HG02678 (cell line): ENCODE results near the gene MAPRE2.
A peak's percentile ranks its signal among the peaks of the same experiment; 100 is the strongest.
"Not testable (repeated sequence)": the region's sequence is repeated elsewhere in the genome, so short reads cannot be mapped to it uniquely, and the experiment has no call there.

ENCODE experiments used
- ATAC-seq: cut with Tn5 transposase; IDR thresholded peaks from one replicate; pipeline ENCODE4 v1.9.1; 2021; ENCODE audit warnings: mild to moderate bottlenecking, moderate library complexity; ENCODE audit not compliant: unreplicated experiment

MAPRE2 gene

DNA sequence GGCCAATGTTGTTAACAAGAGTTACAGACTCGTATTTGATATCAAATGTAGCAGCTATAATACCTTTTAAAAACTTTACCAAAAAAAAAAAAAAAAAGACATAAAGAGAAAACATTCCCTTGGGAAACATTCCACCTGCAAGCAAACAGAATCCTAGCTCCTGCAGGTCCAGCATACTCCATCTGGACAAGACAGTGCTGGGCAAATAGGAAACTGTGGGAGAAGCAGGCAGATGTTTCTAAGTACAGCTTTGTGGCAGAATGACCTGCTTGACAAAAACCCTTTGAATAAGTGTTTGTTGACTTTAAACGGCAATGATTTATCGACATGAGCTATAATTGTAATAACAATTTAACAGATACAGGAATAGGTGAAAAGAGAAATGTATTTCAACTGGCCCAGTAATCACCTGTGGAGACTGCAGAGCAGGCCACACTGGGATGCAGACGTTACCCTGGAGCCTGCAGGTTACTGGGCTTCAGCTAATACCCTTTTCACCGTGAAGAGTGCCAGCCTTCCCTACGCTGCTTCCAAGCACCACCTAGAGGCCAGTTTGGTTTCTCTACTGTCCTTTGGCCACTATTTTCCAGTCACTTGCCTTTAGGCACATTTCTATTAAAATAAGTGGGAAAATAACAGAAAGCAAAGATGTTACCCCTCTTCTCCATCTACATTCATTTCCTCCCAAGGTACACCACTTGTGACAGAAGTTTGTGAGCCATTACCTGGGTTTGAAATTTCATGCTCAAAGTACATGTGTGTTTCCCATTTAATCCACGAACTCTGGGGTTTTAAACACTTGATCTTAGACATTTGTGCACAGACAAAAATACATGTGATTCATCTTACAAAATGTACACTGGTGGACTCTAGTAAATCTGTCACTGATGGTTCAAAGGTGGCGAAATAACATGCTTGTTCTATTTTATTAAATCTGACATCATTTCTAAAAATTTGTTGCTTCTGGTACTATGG is 102.7 kb downstream of the MAPRE2 start:
- peak; percentile 59 for ATAC-seq

DNA sequence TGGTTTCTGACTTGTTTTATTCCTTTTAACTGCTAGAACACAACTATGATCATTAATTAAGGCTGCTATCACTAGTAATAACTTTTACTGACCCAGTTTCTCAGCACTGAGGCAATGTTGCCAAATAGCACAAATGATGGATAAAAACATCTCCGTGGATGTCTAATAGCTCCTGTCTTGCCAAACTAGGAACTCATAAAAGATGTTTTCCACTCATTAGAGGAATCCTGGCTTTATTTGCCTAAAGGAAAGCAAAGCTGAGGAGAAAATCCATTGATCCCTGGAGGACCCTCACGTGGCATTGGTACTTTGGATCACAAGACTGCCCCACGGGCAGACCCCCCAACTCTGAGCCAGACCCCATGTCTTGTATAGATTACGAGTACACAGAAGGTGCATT is 103.5 kb downstream of the MAPRE2 start:
- ATAC-seq = no peak

DNA sequence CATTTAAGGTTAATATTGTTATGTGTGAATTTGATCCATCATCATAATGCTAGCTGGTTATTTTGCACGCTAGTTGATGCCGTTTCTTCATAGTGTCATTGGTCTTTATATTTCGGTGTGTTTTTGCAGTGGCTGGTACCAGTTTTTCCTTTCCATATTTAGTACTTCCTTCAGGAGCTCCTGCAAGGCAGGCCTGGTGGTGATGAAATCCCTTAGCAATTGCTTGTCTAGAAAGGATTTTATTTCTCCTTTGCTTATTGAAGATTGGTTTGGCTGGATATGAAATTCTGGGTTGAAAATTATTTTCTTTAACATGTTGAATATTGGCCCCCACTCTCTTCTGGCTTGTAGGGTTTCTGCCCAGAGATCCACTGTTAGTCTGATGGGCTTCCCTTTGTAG is 109.0 kb downstream of the MAPRE2 start:
- ATAC-seq = not testable (repeated sequence)

DNA sequence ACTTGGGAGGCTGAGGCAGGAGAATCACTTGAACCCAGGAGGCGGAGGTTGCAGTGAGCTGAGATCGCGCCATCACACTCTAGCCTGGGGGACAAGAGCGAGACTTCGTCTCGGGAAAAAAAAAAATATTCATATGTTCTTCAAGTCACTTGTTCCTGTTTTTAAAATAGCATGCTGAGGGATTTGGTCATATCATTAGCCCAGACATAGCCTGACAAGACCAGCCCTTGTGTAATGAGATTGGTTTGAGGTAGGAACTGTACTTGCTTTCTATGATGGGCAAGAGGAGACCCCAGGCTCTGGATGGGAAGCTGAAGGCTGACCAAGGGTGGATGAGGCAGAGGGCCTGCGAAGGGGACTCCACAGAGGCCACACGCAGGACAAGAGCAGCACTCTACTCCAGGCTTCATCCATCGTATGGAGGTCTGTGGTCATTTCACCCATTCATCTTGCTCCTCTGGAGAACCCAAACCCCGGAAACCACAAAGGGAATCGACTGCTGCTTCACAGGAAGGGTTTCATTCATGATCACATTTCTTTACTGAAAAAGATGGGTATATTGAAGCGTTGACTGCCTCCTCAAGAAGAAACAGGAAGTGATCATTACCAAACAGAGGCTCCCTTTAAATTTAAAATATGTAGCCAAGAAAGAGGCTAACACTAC is 112.5 kb downstream of the MAPRE2 start:
- ATAC-seq = peak; percentile 41

DNA sequence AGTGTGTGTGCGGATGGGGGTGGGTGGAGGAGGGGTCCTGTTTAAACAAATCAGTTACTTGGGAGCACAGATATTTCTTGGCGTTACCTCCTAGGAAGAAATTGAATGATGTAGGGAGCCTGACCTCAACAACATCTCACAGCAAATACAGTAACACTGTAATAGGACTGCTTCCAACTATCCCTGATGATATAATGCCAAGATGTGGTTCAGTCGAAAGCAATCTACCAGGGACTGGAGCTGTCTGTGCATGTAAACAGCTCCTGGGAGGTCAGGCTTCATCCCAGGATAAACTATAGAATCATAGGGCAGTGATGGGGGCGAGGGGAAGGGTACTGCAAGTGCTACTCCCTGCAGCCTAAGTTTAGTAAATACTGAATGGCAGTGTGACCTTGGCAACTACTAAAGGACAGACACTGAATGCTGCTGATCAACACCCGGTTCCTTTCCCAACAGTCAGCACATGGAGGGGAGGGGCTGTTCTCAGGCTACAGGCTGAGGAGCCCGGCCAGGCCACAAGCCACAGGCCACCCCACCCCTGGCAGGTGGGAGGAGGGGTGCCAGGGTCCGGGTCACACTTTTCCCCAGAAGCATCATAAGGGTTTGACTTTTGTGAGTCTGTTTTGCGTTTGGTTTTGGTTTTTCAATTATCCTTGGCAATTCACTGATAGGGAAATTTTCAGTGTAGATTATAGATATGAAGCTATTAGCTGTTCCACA is 114.3 kb downstream of the MAPRE2 start:
- no peak for ATAC-seq

DNA sequence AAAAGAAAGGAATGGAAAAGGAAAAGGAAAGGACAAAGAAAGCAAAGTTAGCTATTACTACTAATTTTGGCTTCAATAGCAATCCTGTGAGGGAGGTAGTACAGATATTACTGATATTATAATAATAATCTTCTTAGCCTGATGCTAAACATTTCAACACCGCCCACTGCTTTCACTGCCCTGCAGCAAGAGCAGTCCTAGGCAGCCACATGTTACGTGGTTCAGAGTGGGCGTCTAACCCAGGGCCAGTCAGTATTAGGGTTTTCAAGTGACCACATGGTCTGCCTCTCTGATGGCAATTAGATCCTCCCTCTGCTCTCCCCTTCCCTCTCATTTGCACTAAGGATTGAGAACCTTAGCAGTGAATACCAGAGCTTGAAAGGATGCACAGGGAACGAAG is 116.0 kb downstream of the MAPRE2 start:
- ATAC-seq = peak; percentile 39

DNA sequence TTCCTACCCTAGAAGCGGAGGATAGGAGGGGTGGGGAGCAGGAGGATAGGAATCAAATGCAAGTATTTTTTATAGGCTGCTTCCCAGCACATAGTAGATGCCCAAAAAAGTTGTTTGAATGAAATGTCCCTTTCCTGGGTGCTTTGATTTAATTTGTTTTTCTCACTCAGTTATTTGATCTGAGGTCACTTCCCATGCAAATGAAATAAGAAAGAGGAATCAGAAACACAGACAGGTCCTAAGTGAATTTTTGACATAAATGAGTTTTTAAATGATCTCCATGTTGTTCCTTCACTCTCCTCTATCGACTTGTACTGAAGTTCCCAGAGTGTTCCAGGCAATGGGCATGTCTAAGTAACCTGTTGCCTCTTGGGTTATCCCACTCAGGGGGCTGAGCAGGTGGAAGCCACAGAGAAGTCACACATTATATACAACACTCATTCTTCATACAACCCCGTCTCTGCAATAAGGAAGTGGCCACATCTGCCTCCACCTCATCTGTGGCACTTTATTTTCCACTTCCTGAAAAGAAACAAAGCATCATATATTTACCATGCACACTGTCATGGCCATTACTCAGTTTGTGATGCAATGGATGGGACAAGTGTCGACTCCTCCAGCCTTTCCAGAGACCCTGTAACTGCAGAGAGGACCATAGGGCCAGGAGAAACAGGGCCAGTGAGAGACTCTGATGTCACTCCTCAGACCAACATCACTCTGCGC is 117.7 kb downstream of the MAPRE2 start:
- ATAC-seq = peak; percentile 76

DNA sequence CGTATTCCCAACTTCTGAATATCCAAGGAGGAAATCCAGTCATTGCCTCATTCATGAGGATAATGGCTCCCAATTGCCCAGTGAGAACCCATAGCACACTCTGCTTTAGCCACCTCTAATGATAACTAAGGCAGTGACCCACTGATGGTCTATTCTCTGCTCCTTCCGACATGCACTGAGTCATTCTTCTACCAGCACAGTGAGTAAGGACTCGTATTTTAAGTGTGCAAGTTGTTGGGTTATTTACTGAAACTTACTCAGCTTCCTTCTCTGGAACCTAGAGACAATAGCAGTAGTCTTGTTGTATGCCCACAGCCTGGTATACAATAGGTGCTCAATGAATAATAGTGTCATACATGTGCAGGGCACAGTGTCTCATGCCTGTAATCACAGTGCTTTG is 118.6 kb downstream of the MAPRE2 start:
- ATAC-seq = no peak

DNA sequence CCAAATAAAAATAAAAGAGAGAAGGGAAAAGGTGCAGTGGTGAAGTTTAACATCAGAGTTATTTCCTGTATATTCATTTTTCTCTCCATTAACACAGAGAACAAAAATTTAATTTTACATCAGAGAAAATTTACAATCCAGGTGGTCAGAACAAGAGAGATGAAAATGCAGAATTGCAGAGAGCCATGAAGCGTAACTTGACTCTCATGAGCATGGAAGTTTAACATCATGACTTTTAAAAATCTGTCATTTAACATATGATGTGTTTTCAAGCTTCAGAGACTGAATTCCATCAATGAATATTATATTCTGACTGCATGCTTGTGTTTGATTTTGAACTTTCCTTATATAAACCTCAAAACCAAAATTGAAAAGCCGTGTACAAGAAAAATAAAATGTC is 120.3 kb downstream of the MAPRE2 start:
- ATAC-seq = no peak

DNA sequence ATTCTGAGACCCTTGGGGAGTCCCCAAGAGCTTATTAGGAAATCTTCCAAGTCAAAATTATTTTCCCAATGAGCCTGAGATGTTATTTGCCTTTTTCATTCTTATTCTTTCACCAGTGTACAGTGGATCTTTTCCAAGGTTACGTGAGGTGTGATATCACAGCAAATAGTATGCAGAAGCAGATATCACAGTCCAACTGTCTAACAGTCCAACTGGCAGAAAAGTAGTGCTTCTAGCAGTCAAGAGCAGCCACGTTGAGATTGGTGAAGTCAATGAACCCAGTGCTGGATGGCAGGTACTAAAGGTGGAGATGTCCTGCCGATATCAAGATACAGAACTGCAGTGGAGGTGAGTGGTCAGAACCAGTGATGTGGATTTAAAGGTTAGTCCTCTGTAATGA is 120.7 kb downstream of the MAPRE2 start:
- ATAC-seq = no peak

DNA sequence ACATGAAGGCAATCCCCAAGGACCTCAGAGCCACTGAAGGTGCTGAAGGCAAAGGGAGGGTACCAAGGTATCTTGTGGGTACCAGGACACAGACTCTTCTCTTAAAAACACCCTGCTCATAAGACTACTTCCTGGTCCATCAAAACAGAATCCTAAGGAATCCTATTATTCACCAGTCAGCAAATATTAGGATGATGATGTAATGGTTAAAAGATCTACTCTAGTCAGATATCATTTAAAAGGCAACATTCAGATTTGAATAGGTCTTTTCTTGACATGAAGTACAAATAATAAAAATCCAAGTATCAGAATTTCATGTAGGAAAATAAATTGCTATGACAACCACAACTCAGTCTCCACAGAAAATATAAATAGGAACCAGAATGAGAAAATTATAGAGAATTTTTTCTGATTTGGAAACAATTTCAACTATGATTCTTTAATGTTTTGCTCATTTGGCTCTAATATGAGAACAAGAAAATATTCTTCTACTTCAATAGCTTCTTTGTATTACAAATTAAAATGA is 121.9 kb downstream of the MAPRE2 start:
- no peak for ATAC-seq

DNA sequence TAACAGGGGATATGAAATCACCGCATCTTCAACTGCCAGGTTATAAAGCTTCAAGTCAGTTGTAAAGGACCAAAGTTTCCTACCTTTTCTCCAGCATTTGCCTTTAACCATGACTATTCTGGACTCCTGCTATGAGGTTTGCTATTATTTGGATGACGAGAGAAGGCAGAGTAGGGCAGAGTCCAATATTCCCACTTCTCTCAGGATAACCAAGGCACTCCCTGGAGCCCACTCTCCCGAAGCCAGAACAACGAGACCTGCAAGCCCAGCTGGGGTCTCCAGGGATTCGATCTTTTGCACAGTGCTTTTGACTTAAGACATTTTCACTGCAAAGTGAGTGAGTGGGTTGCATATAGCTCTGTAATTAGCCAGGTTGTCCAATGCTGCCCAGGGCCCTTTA is 122.5 kb downstream of the MAPRE2 start:
- ATAC-seq = no peak

DNA sequence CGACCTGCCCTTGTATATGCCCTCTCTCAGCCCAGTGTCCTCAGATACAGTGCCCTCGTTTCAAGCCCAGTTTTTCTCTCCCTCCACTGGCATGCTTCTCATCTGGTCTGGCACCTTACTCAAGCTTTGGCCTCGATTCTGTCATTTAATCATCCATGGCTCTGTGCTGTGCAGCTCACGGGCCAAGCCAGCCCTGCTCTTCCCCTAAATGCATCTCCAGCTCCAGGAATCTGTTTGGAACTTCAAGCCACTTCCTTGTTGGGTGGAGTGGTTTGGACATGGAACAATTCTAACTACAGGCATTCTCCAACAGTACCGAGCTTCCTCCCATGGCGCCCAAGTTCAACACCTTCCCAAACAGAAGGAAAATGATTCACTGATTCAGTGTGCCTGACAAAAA is 122.9 kb downstream of the MAPRE2 start:
- ATAC-seq = no peak

DNA sequence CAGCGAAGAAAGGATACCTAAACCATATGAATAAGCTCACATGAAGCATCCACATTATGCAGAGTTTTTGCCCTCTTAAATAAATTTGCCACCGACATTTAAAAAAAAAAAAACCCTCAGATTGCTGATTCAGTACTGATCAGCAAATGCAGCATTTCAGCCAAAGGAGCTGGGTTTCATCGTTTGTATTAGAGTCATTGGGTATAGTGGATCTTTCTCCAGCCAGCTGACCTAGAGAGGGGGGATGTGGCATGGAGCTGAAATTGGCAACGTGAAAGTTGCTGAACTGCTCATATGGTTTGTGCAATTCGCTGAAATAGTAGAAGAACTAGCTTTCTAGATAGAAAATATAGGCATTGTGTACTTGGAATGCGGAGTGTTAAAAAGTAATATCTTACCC is 126.1 kb downstream of the MAPRE2 start:
- ATAC-seq = no peak

DNA sequence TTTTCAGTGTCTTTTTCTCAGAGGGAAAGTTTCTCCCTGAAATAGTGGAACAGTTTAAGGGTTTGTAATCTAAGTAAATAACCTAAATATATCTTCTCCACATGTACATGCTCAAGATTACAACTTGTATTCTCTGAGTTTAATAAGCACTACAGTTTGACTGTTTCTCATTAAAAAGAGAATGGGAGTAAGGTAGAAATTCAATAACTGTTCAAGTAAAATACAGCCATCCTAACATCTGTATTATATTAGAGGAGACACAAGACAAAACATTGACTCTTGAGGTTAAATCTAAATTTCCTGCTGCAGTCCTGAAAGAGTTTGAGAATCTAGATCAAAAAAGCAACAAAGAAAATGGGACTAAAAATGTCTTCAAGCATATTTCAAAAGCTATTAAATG is 126.6 kb downstream of the MAPRE2 start:
- ATAC-seq = no peak

DNA sequence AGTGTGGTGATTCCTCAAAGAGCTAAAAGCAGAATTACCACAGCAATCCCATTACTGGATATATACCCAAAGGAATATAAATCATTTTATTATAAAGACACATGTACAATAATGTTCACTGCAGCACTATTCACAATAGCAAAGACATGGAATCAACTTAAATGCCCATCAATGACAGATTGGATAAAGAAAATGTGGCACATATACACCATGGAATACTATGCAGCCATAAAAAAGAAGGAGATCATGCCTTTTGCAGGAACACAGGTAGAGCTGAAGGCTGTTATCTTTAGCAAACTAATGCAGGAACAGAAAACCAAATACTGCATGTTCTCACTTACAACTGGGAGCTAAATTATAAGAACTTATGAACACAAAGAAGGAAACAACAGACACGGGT is 129.1 kb downstream of the MAPRE2 start:
- ATAC-seq = not testable (repeated sequence)

DNA sequence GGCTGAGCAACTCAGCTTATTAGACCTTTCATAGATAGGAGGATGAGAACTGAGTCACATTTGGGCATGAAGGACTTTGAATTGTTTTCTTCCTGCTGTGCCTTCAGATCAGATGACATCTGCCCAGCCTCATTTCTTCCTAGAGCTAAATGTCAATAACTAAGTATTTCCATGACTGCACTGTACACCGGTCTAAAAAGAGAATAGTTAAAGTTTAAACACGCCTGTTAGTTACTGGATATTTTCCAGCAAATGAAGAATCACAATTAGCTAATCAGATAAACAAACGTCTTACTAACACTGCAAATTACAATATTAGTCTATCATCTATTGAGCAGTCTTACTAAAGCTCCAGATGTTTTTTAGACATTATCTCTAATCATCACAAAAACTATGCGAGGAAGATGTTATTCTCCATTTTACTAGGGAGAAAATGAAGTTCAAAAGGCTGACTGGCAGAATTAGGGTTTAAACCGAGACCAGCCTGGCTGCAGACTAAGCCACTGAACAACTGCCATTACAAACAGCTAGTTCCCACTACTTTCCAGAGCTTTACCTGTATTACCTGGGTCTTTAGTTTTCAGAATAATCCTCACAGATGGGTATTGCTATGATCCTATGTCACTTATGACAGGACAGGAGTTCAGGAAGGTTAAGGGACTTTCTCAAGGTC is 130.2 kb downstream of the MAPRE2 start:
- no peak for ATAC-seq

DNA sequence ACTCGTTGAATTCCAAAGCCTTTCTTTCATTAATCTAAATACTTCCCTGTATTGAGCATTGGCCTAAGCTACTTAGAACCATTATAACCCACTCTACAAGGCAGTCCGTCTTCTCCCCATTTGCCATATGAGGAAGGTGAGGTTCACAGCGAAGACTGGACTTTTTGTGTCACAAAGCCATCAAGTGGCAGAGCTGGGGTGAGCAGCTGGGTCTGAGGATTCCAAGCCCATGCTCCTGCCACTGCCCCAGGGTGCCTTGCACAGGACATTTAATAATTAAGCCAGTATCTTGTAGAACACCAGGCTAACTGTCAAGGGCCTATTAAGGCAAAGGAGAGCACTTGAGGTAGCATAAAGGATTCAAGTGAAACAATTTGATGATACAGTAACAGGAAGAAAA is 130.8 kb downstream of the MAPRE2 start:
- no peak for ATAC-seq

DNA sequence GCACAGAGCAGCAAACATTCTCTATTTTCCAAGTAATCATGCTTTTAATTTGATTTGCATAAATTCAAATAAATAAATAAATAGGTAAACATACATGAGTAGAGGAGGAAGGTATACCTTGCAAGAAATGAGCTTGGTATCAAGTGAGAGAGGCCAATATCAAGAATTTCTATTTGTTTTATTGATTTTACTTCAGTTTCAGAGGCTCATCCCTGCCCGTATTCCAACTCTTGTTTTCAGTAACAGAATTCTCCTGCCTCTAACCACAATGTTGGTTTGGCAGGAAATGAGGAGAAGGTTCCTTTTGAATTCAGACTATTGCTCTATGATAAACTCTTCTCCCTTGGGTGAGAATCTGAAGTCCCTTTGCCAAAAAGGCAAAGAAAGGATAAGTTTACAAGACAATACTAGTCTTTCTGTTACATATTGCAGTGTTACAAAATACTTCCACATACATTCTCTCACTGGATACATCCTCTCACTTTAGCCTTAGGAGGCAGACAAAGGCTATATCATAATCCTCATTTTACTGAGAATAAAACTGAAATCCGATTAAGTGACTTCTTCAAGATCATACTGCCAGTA is 131.3 kb downstream of the MAPRE2 start:
- no peak for ATAC-seq
